PFSK-1 (cell line): ENCODE measurements around the gene PLB1.

Source experiments
- FOXP2 ChIP-seq: optimal IDR thresholded peaks from 2 replicates; pipeline ENCODE3; 2011; ENCODE audit warnings: borderline replicate concordance, control low read depth, inconsistent platforms; ENCODE audit not compliant: insufficient read depth; ENCODE audit errors: extremely low read length, extremely low read depth
- POLR2AphosphoS5 ChIP-seq: IDR thresholded peaks from 2 replicates; pipeline ENCODE4 v1.6.1; 2012; ENCODE audit warnings: low read depth, mild to moderate bottlenecking, control low read depth, low read length, moderate library complexity
- REST ChIP-seq, 2 experiments: IDR thresholded peaks; 2 replicates each; pipeline versions ENCODE4 v1.6.1 to v1.8.0; 2011 to 2012; ENCODE audit warnings: low read depth in 2 of 2, low read length in 2 of 2, control low read depth in 1 of 2, inconsistent platforms in 1 of 2, mild to moderate bottlenecking in 1 of 2, moderate library complexity in 1 of 2; ENCODE audit not compliant: insufficient read depth in 1 of 2
- SIN3A ChIP-seq: IDR thresholded peaks from 2 replicates; pipeline ENCODE4 v1.6.1; 2012; ENCODE audit warnings: mild to moderate bottlenecking, low read length, moderate library complexity, borderline replicate concordance; ENCODE audit not compliant: insufficient read depth
- TAF1 ChIP-seq: IDR thresholded peaks from 2 replicates; pipeline ENCODE4 v1.6.1; 2012; ENCODE audit warnings: low read length, control low read depth, borderline replicate concordance; ENCODE audit not compliant: insufficient read depth

The PLB1 gene

GRCh38 chr2:28481905-28482304 is 14.0 kb upstream of the PLB1 start:
- no peak for TF ChIP-seq TAF1
- no peak for TF ChIP-seq POLR2AphosphoS5
- no peak for TF ChIP-seq REST (IDR thresholded peaks at IDR 0.05; ENCODE audit: insufficient read depth in 1 of 2, low read depth in 2 of 2, low read length in 2 of 2)
- TF ChIP-seq SIN3A, result no peak
- no peak for TF ChIP-seq FOXP2

GRCh38 chr2:28484835-28485234 is 11.0 kb upstream of the PLB1 start:
- TF ChIP-seq FOXP2 (no peak), TAF1 (no peak), REST (IDR thresholded peaks at IDR 0.05; ENCODE audit: insufficient read depth in 1 of 2, low read depth in 2 of 2, low read length in 2 of 2) (no peak), POLR2AphosphoS5 (no peak), SIN3A (no peak)

GRCh38 chr2:28486526-28486925 is 9.3 kb upstream of the PLB1 start:
- TF ChIP-seq FOXP2, result no peak
- TF ChIP-seq REST (IDR thresholded peaks at IDR 0.05; ENCODE audit: insufficient read depth in 1 of 2, low read depth in 2 of 2, low read length in 2 of 2), result no peak
- no peak for TF ChIP-seq SIN3A
- TF ChIP-seq POLR2AphosphoS5, result no peak
- no peak for TF ChIP-seq TAF1

GRCh38 chr2:28487258-28487657 is 8.6 kb upstream of the PLB1 start:
- TF ChIP-seq POLR2AphosphoS5 (no peak), FOXP2 (no peak), TAF1 (no peak), SIN3A (no peak), REST (IDR thresholded peaks at IDR 0.05; ENCODE audit: insufficient read depth in 1 of 2, low read depth in 2 of 2, low read length in 2 of 2) (no peak)

- no peak for TF ChIP-seq POLR2AphosphoS5
- no peak for TF ChIP-seq REST (IDR thresholded peaks at IDR 0.05; ENCODE audit: insufficient read depth in 1 of 2, low read depth in 2 of 2, low read length in 2 of 2)
These were observed 7.6 kb upstream of the PLB1 start for GRCh38 chr2:28488083-28488830.
